ENCODE measurements around the gene CELSR1.

CELSR1 gene

DNA sequence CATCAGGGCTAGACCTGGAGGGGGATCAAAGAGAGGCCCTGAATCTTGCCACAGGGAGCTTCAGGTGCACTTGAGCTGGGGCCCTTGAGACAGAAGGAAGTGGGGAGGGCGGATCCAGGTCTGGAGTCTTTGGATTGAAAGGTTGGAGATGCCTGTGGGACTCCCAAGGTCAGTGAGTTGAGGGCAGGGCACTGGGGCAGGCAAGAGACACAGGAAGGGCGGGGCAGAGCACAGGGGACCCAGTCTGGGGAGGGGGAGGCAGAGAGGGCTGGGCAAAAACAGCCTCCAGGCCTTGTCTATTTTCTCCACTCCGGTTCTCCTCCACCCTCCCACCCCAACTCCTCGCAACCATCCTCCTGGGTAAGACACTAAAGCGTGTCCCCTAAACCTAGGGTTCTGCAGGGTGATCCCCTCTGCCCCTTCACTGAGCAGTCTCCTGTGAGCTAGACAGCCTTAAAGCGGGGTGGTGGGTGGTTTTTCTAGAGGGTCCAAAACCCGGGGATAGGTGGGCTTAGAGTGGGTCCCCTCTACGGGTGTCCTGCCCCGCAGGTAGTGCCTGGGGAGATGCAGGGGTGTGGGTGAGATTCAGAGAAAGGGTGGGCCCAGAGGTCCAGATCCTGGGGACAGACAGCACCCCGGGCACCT lies 38.6 kb upstream of the CELSR1 start:
- DNase-seq (ENCODE audit: low read depth): no peak

DNA sequence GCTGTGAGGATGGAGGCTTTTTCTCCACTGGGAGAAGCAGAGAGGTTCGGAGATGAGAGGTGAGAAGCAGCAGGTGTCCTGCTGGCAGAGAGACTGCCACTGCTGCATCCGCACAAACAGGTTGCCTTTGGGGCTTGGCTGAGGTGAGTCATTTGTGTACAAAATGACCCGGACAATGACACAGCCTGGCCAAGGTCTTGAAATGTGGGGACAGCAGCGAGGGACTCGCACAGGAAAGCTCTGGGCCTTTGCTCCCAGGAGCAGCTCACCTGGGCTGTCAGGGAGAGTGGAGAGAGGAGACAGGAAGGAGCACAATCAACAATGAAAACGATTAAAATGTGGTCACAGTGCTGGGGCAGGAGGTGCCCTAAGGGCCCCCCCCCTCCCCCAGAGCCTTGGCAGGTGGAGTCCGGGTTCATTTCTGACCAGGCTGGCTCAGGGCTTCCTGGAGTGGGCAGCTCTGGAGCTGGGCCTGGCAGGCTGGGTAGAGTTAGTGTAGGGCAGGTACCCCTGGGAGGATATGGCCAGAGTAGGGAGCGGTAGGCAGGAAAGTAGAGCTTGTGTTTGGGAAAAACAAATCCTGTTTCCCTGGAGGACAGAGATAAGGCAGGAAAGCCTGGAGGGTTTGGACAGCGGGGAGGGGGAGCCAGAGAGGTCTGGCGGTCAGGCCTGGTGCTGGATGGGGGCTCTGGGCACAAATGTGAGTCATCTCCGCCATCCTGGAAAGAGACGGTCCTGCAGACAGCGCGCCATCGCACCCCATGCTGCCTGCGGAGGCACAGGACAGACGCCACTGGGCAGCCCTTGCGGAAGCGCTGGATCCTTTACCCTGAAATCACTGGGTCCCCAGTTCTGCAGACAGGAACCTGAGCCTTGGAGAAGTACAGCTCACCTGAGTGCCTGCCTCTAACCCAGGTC lies 37.8 kb upstream of the CELSR1 start:
- no peak for DNase-seq (ENCODE audit: low read depth)

DNA sequence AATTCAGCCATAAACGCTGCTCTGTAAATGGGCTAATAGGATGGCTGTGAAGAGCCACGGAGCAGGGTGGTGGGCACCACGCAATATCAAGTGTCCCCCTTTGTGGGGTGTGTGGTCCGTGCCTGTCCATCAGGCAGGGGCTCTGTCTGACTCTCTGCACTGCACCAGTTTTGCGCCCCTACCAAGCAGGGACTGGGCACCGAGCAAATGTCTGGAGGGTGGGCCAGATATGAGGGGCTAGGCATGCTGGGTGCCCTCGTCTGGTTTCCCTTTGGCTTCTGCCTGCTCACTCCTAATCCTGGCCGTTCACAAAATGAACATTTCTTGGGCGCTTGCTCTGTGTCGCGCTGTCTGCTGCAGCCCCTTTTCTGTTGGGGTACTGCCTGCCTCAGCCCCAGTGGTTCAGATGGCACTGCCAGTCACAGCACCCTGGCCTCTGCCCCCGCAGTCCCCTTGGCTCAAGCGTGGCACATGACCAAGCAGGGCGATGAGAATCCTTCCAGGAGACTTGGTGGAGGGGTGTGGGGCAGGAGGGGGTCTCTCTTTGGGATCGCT lies 37.1 kb upstream of the CELSR1 start:
- no peak for DNase-seq (ENCODE audit: low read depth)

DNA sequence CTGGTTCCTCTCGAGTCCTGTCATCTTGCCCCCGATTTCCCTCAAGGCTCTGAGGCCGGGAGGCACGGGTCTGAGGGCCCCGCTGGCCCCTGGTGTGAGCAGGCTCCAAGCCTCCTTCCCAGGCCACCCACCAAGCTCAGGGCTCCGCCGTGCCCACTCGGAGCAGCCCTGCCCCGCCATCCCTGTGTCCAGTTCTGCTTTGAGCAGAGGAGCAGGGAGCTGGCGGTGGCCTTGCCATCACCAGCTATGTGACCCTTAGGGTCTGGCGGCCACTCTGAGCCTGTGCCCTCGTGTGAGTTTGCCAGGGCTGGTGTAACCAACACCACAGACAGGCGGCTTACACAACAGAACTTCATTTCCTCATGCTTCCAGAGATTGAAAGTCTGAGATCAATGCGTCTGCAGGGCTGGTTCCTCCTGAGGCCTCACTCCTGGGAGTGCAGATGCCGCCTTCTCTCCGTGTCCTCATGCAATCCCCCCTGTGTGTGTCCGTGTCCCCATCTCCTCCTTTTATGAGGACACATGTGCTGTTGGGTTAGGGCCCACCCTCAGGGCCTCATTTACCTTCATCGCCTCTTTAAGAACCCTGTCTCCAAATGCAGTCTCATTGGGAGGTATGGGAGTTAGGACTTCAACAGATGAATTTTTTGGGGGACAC lies 36.5 kb upstream of the CELSR1 start:
- no peak for DNase-seq (ENCODE audit: low read depth)

DNA sequence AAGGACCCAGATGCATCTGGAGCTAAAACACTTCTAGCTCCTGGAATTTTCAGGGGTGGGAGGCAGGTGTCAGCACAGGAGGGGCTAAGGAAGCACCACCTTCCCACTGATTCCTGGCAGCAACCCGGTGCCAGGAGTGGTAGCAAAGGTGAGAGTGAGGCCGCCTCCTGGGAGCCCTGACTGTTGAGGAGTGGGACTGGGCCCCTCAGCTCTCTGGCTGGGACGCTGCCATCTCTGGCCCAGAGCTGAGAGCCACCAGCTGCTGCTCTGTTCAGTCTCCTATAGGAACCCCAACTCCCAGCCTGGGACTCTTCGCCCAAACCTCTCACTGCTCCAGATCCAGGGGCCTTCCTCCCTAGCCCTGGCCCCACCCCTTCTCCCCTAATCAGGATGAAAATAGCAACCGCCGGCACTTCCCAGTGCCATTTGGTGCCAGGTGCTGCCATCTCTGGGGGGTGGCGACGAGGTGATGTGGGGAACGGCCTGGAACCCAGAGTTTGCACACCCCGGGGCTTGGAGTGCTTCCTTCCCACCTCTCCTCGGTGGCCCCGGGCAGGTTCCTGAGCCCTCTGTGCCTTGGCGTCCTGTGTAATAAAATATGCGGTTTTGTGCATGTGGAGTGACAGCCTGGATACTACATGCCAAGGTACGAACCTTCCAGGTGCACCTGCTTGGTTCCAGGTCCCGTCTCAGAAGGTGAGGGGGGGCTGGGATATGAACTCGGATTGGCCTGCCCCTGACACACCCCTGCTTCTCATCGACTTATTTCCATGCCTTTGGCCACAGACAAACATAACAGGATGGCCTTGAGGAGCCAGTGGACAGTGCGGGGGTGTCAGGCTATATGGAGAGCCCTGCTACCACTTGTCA lies 35.7 kb upstream of the CELSR1 start:
- no peak for DNase-seq (ENCODE audit: low read depth)

DNA sequence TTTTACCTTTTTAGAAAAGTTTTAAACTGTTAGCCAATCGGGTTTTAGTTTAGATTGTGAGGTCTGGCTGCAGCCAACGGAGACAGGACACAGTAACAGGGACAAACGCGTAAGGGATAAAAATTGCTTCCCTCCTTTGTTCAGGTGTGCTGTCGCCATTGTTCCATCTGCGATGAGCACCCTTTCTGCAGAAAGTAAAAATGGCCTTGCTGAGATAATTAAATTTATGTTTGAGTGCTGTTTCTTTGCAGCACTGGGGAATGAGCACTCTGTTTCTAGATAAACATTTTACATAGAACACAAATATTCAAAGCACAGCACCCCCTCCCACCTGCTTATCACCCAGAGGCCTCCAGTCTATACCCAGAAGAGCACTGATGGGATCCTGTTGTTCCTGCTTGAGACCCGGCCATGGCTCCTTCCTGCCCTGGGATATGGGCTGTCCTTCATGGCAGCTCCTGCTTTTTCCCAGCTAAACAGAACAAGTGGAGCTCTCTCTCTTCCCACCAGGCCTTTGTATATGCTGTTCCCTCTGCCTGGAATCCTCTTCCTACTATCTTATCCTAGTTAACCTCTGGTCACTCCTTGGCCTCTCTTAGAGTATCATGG lies 34.3 kb upstream of the CELSR1 start:
- no peak for DNase-seq (ENCODE audit: low read depth)

DNA sequence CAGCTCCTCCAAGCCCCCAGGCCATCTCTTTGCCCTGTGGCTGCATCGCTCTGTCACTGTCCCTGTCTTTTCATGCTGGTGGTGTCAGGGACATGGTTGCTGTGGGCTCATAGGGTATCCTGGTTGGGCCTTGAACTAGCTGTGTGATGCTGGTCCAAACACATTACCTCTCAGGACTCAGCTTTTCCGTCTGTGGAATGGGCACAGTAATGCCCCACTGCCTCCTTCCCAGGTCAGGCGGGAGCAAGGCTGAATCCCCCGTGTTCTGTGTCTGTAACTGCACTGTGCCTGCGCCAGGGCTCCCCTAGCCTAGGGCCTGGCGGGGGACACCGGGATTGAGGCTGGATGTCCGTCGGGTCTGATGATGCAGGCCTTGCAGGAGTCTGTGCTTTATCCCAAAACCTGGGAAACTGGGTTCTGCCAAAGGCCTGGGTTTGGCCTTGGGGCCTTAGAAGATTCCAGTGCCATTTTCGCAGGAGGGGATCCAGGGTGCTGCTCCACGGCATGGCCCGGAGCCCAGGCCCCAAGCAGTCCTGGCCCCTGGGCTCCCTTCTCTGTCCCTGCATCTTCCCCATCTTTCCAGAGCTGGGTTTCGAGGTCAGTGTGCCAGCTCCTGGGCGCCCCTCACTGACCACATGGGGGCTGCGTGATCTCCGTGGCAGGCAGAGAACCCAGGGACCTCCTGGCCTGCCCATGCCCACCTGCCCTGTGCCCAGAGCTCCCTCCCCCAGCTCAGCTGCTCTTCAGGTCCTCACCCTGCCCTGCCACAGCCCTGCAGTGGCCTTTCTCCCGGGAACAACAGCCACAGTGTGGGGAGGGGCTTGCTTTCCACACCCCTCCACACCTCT lies 32.7 kb upstream of the CELSR1 start:
- no peak for DNase-seq (ENCODE audit: low read depth)

DNA sequence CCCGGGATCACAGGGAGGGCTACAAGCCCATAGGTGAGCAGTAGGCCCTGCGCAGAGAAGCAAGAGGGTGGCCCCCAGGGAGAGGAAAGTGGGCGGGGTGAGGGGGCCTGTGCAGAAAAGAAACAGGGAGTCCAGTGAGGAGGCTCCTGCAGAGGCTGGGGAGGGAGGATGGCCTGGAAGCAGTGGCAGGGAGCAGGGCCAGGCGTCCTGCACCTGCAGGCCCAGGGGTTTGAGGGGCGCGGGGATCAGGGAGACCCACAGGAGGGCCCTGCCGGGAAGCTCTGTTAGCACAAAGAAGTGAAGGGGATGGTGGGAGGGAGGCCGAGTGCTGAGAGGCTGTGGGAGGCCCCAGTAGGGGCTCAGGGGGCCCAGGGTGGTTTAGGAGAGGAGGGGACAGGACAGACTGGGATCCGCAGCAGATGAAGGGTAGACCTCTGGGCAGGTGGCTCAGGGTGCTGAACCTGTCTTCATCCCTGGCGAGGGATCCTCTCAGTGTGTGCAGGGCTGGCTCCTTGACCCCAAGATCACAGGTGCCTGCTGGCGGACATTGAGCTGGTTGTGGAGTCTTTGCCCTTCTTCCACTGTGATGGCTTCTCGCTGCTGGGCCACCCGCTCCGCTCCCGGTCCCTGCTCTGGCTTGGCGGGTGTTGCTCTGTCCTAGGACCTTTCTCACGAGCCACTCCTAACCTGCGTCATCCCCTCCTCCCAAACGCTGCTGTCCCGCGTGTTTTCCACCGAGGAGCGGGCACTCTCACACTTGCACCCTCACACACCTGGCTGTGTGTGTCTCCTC lies 31.8 kb upstream of the CELSR1 start:
- DNase-seq (ENCODE audit: low read depth): no peak

DNA sequence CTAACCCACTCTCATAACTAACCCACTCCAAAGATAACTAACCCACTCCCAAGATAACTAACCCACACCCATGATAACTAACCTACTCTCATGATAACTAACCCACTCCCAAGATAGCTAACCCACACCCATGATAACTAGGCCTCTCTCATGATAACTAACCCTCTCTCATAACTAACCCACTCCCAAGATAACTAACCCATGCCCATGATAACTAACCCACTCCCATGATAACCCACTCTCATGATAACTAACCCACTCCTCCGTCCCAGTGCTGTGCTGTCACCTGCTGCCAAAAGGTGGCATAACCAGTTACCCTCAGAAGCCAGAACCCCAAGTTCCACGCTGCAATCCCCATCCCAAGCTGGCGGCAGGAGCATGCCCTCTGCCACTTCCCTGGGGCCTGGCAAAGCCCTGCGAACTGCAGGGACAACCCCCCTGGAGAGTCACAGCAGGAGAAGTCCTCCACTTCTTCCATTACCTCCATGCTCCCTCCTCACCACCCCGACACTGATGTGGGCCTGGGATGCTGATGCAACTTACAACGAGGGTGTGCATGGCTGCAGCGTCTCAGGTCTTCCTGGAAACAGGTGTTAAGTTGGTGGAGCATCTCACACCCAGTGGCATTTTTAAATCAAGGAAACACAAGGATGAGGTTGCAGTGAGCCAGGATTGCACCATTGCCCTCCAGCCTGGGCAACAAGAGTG lies 30.8 kb upstream of the CELSR1 start:
- no peak for DNase-seq (ENCODE audit: low read depth)

DNA sequence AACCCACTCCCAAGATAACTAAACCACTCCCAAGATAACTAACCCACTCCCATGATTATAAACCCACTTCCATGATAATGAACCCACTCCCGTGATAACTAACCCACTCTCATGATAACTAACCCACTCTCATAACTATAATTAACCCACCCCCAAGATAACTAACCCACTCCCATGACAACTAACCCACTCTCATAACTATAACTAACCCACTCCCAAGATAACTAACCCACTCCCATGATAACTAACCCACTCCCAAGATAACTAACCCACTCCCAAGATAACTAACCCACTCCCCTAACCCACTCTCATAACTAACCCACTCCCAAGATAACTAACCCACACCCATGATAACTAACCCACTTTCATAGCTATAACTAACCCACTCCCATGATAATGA lies 30.1 kb upstream of the CELSR1 start:
- DNase-seq (ENCODE audit: low read depth): no peak

DNA sequence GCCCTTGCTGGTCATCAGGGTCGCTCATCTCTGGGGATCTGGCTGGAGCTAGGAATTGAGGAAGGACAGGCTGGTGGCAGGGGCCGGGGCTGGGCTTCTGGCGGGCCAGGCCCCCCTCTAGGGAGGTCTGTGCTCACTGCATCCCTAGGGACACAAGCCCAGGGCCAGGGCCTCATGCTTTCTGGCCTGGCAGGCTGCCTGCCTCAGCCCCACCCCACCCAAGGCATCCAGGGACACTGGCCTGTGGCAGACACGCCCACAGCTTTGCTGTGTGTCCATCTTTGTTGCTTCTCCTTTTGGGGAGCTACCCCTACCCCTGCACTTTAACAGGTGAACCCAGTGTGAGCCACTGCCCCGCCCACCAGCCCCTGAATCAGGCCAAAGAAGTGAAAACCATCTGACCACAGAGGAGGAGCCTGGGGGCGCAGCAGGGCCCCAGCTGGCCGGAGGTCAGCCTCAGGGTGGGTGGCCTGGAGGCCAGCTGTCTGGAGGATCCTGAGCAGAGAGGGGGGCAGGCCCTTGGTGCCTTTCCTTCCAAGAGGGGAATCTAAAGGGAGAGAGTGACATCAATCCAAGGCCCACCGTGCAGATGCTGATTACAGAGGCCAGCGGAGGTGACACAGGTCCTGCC lies 26.8 kb upstream of the CELSR1 start:
- no peak for DNase-seq (ENCODE audit: low read depth)

DNA sequence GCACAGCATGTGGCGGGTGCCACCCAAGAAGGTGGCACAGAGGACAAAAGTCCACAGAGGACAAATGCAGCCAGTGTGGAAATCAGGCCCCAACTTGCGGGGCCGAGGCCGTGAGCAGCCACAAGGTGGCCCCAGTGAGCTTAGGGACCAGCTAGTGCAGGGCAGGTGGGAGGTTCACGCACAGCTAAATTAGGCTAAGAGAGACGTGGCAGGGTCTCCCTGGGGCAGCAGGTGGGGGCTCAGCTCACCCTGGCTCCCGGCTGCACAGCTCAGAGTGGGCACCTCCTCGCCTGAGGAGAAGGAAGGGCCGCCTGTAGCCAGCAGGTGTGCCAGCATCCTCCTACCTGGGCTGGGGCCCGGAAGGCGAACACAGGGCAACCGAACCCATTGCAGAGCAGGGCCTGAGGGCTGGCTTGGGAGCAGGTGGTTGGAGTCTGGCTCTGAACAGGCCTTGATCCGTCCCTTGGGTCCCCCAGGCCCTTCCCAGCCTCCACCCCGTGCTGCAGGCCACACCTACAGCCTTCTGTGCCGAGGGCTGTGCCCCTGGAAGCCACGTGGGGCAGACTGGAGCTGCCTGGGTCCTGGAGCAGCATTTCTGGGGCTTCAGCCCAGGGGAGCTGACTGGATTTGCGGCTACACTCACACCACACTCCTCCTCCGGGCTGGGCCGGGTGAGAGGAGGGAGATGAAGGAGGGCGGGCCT lies 26.1 kb upstream of the CELSR1 start:
- DNase-seq (ENCODE audit: low read depth): peak; percentile 77

DNA sequence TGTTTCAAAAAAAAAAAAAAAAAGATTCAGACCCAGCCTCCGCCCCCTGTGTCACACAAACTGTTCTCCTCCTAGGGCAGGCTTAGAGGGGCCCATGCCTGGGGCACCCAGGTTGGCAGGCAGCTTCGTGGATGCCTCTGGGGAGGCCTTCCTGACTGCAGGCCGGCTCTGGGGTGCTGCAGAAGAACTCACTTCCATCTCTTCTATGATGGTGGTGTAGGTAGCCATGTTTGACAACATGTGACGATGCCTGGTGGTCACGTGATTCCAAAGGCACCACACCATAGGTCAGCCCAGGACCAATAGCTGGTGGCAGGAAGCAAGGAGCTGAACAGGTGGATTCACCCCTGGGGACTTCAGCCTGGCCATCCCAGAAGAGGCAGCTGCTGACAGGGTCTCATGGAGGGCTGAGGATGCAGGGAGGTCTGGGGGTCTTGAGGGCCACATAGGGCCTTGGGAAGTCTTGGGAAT lies 24.1 kb upstream of the CELSR1 start:
- peak; percentile 35 for DNase-seq (ENCODE audit: low read depth)

DNA sequence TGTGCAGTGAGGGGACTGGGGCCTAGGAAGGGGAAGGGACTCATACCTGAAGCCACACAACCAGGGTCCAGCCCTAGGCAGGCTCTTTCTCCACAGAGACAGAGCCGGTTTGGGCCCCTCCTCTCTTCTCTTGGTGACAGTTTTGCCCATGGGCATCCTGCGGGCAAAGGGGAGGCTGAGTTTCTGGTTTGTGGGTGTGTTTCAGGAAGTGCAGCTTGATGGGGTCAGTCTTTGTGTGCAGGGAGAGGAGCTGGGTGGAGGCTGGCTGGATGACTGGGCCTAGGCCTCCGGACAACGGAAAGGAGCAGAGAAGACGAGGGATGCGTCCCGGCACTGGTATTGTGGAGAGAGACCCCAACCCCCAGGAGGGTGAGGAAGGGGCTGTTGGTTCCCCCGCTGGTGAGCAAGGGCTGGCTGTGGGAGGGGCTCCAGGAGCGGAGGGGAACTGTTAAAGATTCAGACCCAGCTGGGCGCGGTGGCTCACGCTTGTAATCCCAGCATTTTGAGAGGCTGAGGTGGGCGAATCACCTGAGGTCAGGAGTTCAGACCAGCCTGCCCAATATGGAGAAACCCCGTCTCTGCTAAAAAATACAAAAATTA lies 23.4 kb upstream of the CELSR1 start:
- no peak for DNase-seq (ENCODE audit: low read depth)

DNA sequence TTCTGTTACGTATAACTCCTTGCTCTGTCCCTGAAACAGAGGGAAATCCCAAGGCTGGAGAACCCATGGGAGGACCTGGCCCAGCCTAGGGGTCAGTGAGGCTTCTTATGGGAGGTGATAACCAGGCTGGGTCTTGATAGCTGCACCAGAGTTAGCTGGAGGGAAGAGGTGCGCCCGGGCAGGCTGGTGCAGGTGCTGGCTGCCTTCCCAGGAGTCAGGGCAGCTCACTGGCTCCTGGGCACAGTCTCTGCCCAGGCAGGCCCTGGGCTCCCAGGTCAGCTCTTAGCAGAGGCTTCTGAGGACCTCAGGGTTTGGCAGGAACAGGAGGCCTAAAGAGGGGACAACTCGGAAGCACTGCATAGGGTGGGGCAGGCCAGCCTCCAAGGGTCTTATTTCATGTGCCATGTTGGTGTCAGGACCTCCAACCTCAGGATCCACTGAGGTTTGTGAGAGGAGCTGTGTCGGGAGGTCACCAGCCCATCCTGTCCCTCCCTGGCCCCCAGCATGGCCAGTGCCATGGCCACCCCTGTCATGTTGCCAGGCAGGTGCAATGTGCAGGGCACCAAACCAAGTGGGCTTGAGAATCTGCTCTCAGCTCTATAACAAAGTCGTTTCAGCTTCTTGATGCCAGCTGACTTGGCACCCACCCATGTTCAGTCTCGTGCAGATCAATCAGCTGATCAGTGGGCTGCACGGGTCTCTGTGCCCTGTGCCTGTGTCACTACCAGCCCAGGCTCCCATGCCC lies 20.5 kb upstream of the CELSR1 start:
- no peak for DNase-seq (ENCODE audit: low read depth)

DNA sequence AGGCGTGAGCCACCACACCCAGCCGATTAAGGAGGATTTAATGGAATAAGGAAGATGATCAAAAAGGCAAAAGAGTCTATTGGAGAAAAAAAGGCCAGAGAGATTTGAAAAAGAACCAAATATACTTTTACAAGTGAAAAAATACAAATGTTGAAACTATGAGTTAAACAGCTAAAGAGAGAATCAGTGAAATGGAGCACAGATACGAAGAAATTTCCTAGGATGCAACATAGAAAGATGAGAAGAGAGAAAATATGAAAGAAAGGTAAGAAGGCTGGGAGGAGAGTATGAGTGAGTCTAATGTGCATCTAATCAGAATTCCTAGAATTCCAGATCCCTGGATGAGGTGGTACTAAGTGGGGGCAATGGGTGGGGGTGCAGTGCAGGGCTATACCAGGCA lies 19.4 kb upstream of the CELSR1 start:
- no peak for DNase-seq (ENCODE audit: low read depth)

DNA sequence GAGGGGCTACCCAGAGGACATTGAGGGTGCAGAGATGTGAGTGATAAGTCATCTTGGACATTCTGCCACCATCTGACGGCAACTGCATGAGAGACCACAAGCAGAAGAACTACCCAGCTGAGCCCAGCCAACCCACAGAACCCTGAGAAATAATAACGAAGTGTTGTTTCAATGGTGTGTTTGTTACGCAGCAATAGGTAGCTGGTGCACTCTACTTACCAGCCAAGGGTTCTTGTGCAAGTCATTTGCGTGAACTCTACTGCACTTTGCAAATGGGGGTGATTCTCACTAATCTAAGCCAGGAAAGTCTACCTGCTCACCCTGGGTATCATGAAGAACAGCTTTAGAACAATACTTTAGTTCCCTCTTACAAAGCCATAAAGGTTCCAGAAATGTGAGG lies 15.8 kb upstream of the CELSR1 start:
- DNase-seq (ENCODE audit: low read depth): no peak
